Neural cell (in vitro differentiated cells): ENCODE results near the gene KDM1A. TPM values are rescaled to one million over a fixed set of nuclear protein-coding genes. Genes with fewer than 3 reads are reported as not detected.

Source experiments
- H2AFZ ChIP-seq: fragments of 200-600, 300-800 bp; sonication (generic), shearing (Covaris generic); 2 replicates; pipeline ENCODE4 v1.6.0; 2014; ENCODE audit warnings: low read depth, mild to moderate bottlenecking, antibody characterized with exemption, low read length, moderate library complexity
- H3F3A ChIP-seq: fragments of 200-600 bp; shearing (Covaris generic); 2 replicates; pipeline ENCODE4 v1.6.1; 2016; ENCODE audit warnings: mild to moderate bottlenecking, moderate library complexity, mixed read lengths, antibody characterized with exemption, low read length; ENCODE audit not compliant: insufficient read depth, poor library complexity, severe bottlenecking
- H3K27ac ChIP-seq: fragments of 200-600, 300-800 bp; sonication (generic), shearing (Covaris generic); 2 replicates; pipeline ENCODE4 v1.5.1; 2014; ENCODE audit warnings: mild to moderate bottlenecking, low read length, moderate library complexity
- H3K27me3 ChIP-seq: fragments of 300-800, 200-600 bp; sonication (generic), shearing (Covaris generic); 2 replicates; pipeline ENCODE4 v1.6.0; 2014; ENCODE audit warnings: mild to moderate bottlenecking, low read depth, low read length, moderate library complexity; ENCODE audit not compliant: insufficient read depth
- H3K36me3 ChIP-seq: fragments of 300-800, 200-600 bp; sonication (generic), shearing (Covaris generic); 2 replicates; pipeline ENCODE4 v1.5.1; 2014; ENCODE audit warnings: mild to moderate bottlenecking, antibody characterized with exemption, low read length, moderate library complexity; ENCODE audit not compliant: insufficient read depth
- H3K4me2 ChIP-seq: fragments of 300-800, 200-600 bp; sonication (generic), shearing (Covaris generic); 2 replicates; pipeline ENCODE4 v1.6.0; 2014; ENCODE audit warnings: mild to moderate bottlenecking, low read length
- H3K4me3 ChIP-seq: fragments of 300-800, 200-600 bp; sonication (generic), shearing (Covaris generic); 2 replicates; pipeline ENCODE4 v1.5.1; 2014; ENCODE audit warnings: mild to moderate bottlenecking, low read length, moderate library complexity
- H3K79me2 ChIP-seq: fragments of 200-600 bp; shearing (Covaris generic); replicated peaks from 2 replicates; pipeline ENCODE4 v1.6.0; 2014; ENCODE audit warnings: mild to moderate bottlenecking, low read length, moderate library complexity; ENCODE audit not compliant: insufficient read depth
- H3K9ac ChIP-seq: fragments of 300-800, 200-600 bp; sonication (generic), shearing (Covaris generic); 2 replicates; pipeline ENCODE4 v1.6.1; 2016; ENCODE audit warnings: mild to moderate bottlenecking, low read length, mixed read lengths
- H3K9me2 ChIP-seq: fragments of 200-600 bp; shearing (Covaris generic); 2 replicates; pipeline ENCODE4 v1.6.1; 2016; ENCODE audit warnings: mild to moderate bottlenecking, low read length, mixed read lengths; ENCODE audit not compliant: insufficient read depth
- H3K9me3 ChIP-seq: fragments of 200-600, 300-800 bp; sonication (generic), shearing (Covaris generic); 2 replicates; pipeline ENCODE4 v1.6.1; 2016; ENCODE audit warnings: mild to moderate bottlenecking, mixed run types, low read length, moderate library complexity, mixed read lengths
- H4K20me1 ChIP-seq: fragments of 200-600 bp; shearing (Covaris generic); 2 replicates; pipeline ENCODE4 v1.6.1; 2016; ENCODE audit warnings: mild to moderate bottlenecking, mixed run types; ENCODE audit not compliant: insufficient read depth
- CTCF ChIP-seq: fragments of 450-650 bp; IDR thresholded peaks from 2 replicates; pipeline ENCODE4 v1.5.1; 2014; ENCODE audit warnings: antibody characterized with exemption, mild to moderate bottlenecking, moderate library complexity; ENCODE audit not compliant: poor library complexity, severe bottlenecking
- EP300 ChIP-seq: fragments of 450-650 bp; conservative IDR thresholded peaks from 2 replicates; pipeline ENCODE4 v1.6.1; 2014; ENCODE audit warnings: antibody characterized with exemption, mild to moderate bottlenecking, moderate library complexity; ENCODE audit not compliant: poor library complexity, severe bottlenecking
- EZH2 ChIP-seq: fragments of 200-600, 300-800 bp; shearing (Covaris generic), sonication (generic); IDR thresholded peaks from 2 replicates; pipeline ENCODE4 v1.6.1; 2014; ENCODE audit warnings: antibody characterized with exemption, low read length, borderline replicate concordance, mild to moderate bottlenecking; ENCODE audit not compliant: insufficient read depth, poor library complexity, severe bottlenecking
- MXI1 ChIP-seq: fragments of 450-650 bp; conservative IDR thresholded peaks from 2 replicates; pipeline ENCODE4 v1.6.1; 2014; ENCODE audit warnings: antibody characterized with exemption, mild to moderate bottlenecking; ENCODE audit not compliant: poor library complexity, severe bottlenecking
- POLR2AphosphoS5 ChIP-seq: IDR thresholded peaks from 2 replicates; pipeline ENCODE4 v1.6.1; 2012
- RAD21 ChIP-seq: fragments of 450-650 bp; conservative IDR thresholded peaks from 2 replicates; pipeline ENCODE4 v1.6.1; 2014; ENCODE audit warnings: antibody characterized with exemption, mild to moderate bottlenecking, moderate library complexity
- SMC3 ChIP-seq: fragments of 450-650 bp; conservative IDR thresholded peaks from 2 replicates; pipeline ENCODE4 v1.6.1; 2014; ENCODE audit warnings: antibody characterized with exemption, mild to moderate bottlenecking, moderate library complexity; ENCODE audit not compliant: poor library complexity
- TAF1 ChIP-seq: IDR thresholded peaks from 2 replicates; pipeline ENCODE4 v1.6.1; 2012; ENCODE audit warnings: low read depth
- polyA plus RNA-seq: library from polyadenylated mRNA; depleted of rRNA; stranded (reverse); fragments of >200 nt; gene quantifications from 2 replicates; pipeline ENCODE4 v1.2.3, GENCODE V29; 2014
- TF ChIP-seq, protein P1 (sequence below): IDR thresholded peaks from 2 replicates; pipeline ENCODE4 v1.6.1; 2012; ENCODE audit warnings: borderline replicate concordance

KDM1A gene
- polyA plus RNA-seq, 1 donor from 2014 or later = 276 TPM

GRCh38 chr1:23114424-23115079 is 95.3 kb downstream of the KDM1A start:
- TF ChIP-seq CTCF = no peak
- TF ChIP-seq SMC3 = no peak
- TF ChIP-seq, protein P1, sequence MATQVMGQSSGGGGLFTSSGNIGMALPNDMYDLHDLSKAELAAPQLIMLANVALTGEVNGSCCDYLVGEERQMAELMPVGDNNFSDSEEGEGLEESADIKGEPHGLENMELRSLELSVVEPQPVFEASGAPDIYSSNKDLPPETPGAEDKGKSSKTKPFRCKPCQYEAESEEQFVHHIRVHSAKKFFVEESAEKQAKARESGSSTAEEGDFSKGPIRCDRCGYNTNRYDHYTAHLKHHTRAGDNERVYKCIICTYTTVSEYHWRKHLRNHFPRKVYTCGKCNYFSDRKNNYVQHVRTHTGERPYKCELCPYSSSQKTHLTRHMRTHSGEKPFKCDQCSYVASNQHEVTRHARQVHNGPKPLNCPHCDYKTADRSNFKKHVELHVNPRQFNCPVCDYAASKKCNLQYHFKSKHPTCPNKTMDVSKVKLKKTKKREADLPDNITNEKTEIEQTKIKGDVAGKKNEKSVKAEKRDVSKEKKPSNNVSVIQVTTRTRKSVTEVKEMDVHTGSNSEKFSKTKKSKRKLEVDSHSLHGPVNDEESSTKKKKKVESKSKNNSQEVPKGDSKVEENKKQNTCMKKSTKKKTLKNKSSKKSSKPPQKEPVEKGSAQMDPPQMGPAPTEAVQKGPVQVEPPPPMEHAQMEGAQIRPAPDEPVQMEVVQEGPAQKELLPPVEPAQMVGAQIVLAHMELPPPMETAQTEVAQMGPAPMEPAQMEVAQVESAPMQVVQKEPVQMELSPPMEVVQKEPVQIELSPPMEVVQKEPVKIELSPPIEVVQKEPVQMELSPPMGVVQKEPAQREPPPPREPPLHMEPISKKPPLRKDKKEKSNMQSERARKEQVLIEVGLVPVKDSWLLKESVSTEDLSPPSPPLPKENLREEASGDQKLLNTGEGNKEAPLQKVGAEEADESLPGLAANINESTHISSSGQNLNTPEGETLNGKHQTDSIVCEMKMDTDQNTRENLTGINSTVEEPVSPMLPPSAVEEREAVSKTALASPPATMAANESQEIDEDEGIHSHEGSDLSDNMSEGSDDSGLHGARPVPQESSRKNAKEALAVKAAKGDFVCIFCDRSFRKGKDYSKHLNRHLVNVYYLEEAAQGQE = no peak
- H2AFZ ChIP-seq = no peak overlapping the region
- no peak overlapping the region for H3K4me2 ChIP-seq
- no peak overlapping the region for H3K9ac ChIP-seq
- no peak overlapping the region for H3K27ac ChIP-seq
- no peaks in the 10 kb centered on the region for H3K9me3 ChIP-seq
- no peak overlapping the region for H3K4me3 ChIP-seq
- H3K36me3 ChIP-seq = no peaks in the 10 kb centered on the region
- H3F3A ChIP-seq = no peaks in the 10 kb centered on the region
- H3K79me2 ChIP-seq = peaks cover 5% of the 10 kb centered on the region
- H3K9me2 ChIP-seq = no peaks in the 10 kb centered on the region
- no peaks in the 10 kb centered on the region for H3K27me3 ChIP-seq
- H4K20me1 ChIP-seq = no peaks in the 10 kb centered on the region

DNA sequence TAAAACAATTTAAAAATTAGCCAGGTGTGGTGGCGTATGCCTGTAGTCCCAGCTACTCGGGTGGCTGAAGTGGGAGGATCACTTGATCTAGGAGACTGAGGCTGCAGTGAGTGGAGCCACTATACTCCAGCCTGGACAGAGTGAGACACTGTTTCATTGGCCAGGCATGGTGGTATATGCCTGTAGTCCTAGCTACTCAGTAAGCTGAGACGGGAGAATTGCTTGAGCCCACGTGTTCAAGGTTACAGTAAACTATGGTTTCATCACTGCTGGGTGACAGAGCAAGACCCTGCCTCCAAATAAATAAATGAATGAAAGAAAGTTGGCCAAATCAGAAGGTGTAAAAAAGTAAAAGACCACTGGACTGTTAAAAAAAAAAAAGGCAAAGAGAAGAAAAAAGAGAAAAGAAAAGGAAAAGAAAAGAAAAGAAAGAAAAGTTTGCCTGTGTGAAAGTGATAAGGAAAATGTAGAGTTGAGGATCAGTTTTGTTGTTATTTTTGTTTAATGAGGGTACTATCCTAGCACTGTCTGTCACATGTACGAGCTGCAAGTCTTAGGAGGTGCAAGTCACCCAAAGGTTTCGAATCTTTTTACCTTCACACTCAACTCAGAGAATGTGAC is 97.1 kb downstream of the KDM1A start:
- H2AFZ ChIP-seq = no peak overlapping the region
- H3K79me2 ChIP-seq = peaks cover 11% of the 10 kb centered on the region
- no peaks in the 10 kb centered on the region for H3K27me3 ChIP-seq
- H3K36me3 ChIP-seq = no peaks in the 10 kb centered on the region
- H3K9ac ChIP-seq = no peak overlapping the region
- TF ChIP-seq POLR2AphosphoS5 = no peak
- TF ChIP-seq, protein P1 = no peak
- no peak for TF ChIP-seq EZH2
- TF ChIP-seq EP300 = no peak
- no peak for TF ChIP-seq CTCF
- TF ChIP-seq MXI1 = no peak
- TF ChIP-seq RAD21 = no peak
- no peak for TF ChIP-seq TAF1
- H3K9me3 ChIP-seq = no peaks in the 10 kb centered on the region
- no peaks in the 10 kb centered on the region for H3F3A ChIP-seq
- no peak overlapping the region for H3K4me2 ChIP-seq
- no peak overlapping the region for H3K27ac ChIP-seq
- H3K4me3 ChIP-seq = no peak overlapping the region
- no peaks in the 10 kb centered on the region for H4K20me1 ChIP-seq
- H3K9me2 ChIP-seq = no peaks in the 10 kb centered on the region
